Measurements from ENCODE around the gene ZNF577. TPM values are rescaled to one million over a fixed set of nuclear protein-coding genes. Genes with fewer than 3 reads are reported as not detected.
A peak's percentile ranks its signal among the peaks of the same experiment; 100 is the strongest.

Gene ZNF577
- total and polyA plus RNA-seq, 2 of the 4 experiments (the other 2 are of a cell fraction), result 2.9 to 5.8 TPM

- Histone ChIP-seq H3K27me3 (ENCODE audit: control insufficient read depth, insufficient read depth, low read length) (no peaks in the 10 kb centered on the region), H2BK15ac (ENCODE audit: low read depth, low read length) (no peak overlapping the region), H3K79me1 (ENCODE audit: low read depth in 1 of 2, low read length in 2 of 2) (peaks cover 10 to 14% of the 10 kb centered on the region in 2 experiments), H3K27ac (ENCODE audit: insufficient read depth, low read length) (peak overlapping the region; percentile 53), H3K23ac (ENCODE audit: low read depth, low read length) (0 out of 2 replicates have a peak overlapping the region, but pooled peaks have one; percentile 74), H3K4ac (ENCODE audit: low read depth, low read length) (peak overlapping the region; percentile 73), H2BK5ac (ENCODE audit: low read depth, low read length, poor library complexity, severe bottlenecking) (no peak overlapping the region), H3K9ac (ENCODE audit: low read depth, low read length) (peak overlapping the region; percentile 88), H4K5ac (ENCODE audit: low read depth, low read length) (peak overlapping the region; percentile 55; the same call in 1 of the 2 replicates), H2AK9ac (replicated peaks; ENCODE audit: low read depth, low read length, poor library complexity) (no peak overlapping the region), H3K36me3 (ENCODE audit: control insufficient read depth, insufficient read depth, low read length) (peaks cover 9% of the 10 kb centered on the region), H2AK5ac (ENCODE audit: low read depth, low read length) (no peak overlapping the region), H2BK120ac (ENCODE audit: low read depth, low read length) (no peak overlapping the region), H4K8ac (ENCODE audit: low read depth in 2 of 2, low read length in 2 of 2) (peak overlapping the region; percentile 50 to 98), H3K4me1 (ENCODE audit: control insufficient read depth, insufficient read depth, low read length) (no peaks in the 10 kb centered on the region), H3K18ac (ENCODE audit: low read depth, low read length) (no peak overlapping the region), H2AFZ (replicated peaks; ENCODE audit: low read length, poor library complexity) (peak overlapping the region; percentile 94), H2BK20ac (ENCODE audit: low read depth, low read length) (no peak overlapping the region), H3K4me2 (ENCODE audit: low read depth, low read length) (peak overlapping the region; percentile 67), H4K91ac (ENCODE audit: insufficient read depth, low read depth, low read length) (no peak overlapping the region), H3K9me1 (ENCODE audit: insufficient read depth, low read length) (no peaks in the 10 kb centered on the region), H3K56ac (ENCODE audit: extremely low read depth, insufficient read depth, low read length) (0 out of 2 replicates have a peak overlapping the region, but pooled peaks have one; percentile 45), H3K9me3 (ENCODE audit: control insufficient read depth, insufficient read depth, low read length) (peaks cover 4% of the 10 kb centered on the region), H3K4me3 (ENCODE audit: insufficient read depth, low read depth, low read length) (peak overlapping the region; percentile 76), H4K20me1 (ENCODE audit: insufficient read depth, low read length) (no peaks in the 10 kb centered on the region), H3K14ac (replicated peaks; ENCODE audit: low read depth, low read length) (no peak overlapping the region)
- ChIA-PET POLR2A (ENCODE audit: unreplicated experiment) (no interaction called here), CTCF (no interaction called here)
- no TSS peak for BruUV-seq (replicated peaks)
- dilution Hi-C loops (cut with HindIII; ENCODE audit: low sequenced_read_pairs, unreplicated experiment), result no loop called here
- intact Hi-C loops (cut with micrococcal nuclease), result loop anchor here (10.0 kb wide), 1 partner anchor 307 kb away; no protein-coding TSS in a partner anchor
- no peak for ATAC-seq (ENCODE audit: low read depth)
- WGBS, 2 experiments (ENCODE audit: extremely low coverage in 2 of 2, insufficient read length in 1 of 2), result 40% methylated on average over 1 of the region's 13 CpGs; no CpG with 5 or more reads in 1 of the 2 experiments
- no peak for TF ChIP-seq POLR2A (IDR thresholded peaks at IDR 0.05; ENCODE audit: low read depth, low read length)
- 0 out of 2 replicates have a peak, but pooled peaks have one; percentile 15 for TF ChIP-seq CEBPB (IDR thresholded peaks at IDR 0.05; ENCODE audit: low read depth, low read length)
- DNase-seq, result no peak
- in situ Hi-C loops (cut with MboI; ENCODE audit: low sequenced_read_pairs), result no loop called here
These were observed 40.1 kb upstream of the ZNF577 start for GRCh38 chr19:51927859-51928258.

Data from IMR-90 (cell line).